Right ventricle myocardium inferior (tissue), 1 donor: Measurements from ENCODE around the gene MTMR6. TPM values are rescaled to one million over a fixed set of nuclear protein-coding genes. Genes with fewer than 3 reads are reported as not detected.
A peak's percentile ranks its signal among the peaks of the same experiment; 100 is the strongest.

Source experiments
- ATAC-seq: fragments of 200-7000 bp; cut with Tn5 transposase; one replicate; pipeline ENCODE4 v1.9.1; 2020; ENCODE audit warnings: mild to moderate bottlenecking, moderate library complexity
- DNase-seq: peaks from one replicate; pipeline ENCODE4 v3.0.0; 2021; ENCODE audit errors: missing footprints
- intact Hi-C: fragments of 100-400 bp; cut with DNase I; formaldehyde crosslinking; loops from one replicate; pipeline ENCODE4 v1.11.0; 2022
- total RNA-seq: library from RNA; stranded (reverse); fragmentation: NEBNext Ultra II Directional; extraction: Animal tissue kit (Norgen Biotek cat#: 25700); gene quantifications from one replicate; pipeline ENCODE4 v1.2.1, GENCODE V29; 2021
- donor health status: DM: no; HTN: yes; CAD: no; lungs with severe emphysema.

MTMR6 gene
- total RNA-seq, 1 donor from 2014 or later, result 15.4 TPM

DNA sequence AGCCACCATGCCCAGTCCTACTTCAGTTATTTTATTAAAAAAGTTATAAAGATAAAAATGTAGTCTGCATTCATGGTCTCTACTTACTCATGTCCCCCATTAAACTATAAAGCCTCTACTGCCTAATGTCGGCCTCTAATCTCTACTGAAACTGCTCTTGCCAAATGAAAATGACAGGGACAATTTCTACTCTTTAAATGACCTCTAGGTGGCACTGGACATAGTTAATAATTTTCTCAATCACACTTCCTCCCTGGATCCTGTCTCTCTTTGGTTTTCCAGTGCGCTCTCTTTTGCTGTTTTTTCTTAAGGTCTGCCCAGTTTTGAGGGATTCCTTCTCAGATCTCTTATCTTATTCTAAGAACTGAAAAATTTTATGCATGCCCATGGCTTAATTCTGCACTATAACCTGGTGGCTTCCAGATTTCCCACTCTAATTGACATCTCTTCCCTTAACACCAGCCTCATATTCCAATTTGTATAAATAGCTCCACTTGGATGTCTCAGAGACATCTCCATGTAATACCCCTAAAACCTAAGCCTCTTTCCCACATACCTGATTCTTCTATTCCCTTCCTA is 54.3 kb downstream of the MTMR6 start:
- DNase-seq, result no peak
- no peak for ATAC-seq
- intact Hi-C loops, result no loop called here

DNA sequence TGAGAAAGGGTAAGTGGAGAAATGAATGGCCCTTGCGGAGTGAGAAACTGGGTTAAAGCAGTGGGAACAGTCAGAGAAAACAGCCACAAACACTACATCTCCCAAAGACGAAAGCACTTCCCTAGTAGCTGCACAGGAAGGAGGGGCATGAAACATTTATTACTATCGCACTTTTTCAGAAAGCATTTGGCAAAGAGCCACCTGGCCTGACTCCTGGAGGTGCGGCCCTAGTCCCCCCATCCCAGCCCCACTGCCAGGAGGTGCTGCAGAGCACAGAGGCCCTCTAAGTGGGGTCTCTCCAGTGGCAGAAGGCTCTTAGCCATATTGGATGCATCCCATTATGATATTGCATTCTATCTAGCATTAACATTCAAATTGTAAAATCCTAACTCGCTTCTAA is 55.8 kb downstream of the MTMR6 start:
- ATAC-seq, result no peak
- intact Hi-C loops, result no loop called here

DNA sequence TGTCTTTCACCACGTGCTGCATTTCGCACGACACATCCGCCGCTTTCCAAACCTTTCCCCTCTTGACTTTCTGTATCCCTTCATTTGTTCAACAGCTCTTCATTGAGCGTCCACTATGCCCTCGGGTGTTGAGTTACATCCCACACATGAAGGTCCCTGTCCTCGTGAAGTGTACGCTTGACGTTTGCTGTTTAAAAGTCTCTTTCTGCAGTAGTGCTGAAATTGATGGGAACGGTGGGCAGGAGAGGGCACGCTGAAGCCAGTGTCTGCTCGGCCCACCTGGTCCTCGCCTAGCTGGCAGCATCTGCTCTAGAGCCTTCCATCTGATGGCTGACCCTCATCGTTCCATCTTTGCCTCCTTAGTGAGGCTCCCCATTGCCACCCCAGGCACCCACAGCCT is 59.6 kb downstream of the MTMR6 start:
- DNase-seq, result no peak
- ATAC-seq, result no peak
- intact Hi-C loops, result no loop called here

More for the DNA sequence above, 55.8 kb downstream of the MTMR6 start:
- no peak for DNase-seq

DNA sequence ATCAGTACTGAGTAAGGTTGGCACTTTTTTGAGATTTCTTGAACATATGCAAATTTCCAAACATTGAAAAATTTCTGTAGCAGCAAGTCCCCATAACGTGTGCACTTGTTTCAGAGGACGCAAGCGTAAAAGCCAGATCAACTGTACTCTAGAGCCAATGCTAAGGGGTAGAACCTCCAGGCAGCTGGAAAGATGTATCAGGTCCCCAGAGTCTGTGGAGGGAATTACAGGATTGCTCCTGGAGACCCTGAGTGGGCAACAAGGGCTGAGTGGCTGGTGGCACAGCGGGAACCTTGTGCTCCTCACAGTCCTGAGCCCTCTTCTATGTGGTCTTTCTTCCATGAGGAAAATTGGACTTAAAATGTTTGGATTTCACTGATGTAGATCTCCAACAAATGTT is 61.3 kb downstream of the MTMR6 start:
- intact Hi-C loops, result no loop called here
- no peak for ATAC-seq

DNA sequence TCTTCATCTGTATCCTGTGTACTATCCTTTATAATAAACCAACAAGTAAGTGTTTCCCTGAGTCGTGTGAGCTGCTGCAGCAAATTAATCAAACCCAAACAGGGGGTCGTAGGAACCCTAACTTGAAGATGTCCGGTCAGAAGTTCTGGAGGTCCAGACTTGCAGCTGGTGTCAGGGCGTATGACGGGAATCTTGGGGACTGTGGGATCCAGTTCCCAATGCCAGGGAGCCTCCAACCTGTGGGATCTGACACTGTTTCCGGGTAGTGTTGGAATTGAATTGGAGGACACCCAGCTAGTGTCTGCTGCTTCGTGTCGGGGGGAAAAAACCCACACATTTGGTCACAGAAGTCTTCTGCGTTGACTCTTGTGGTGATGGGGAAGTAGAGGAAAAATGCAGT is 63.1 kb downstream of the MTMR6 start:
- DNase-seq (no peak), ATAC-seq (no peak)
- intact Hi-C loops, result no loop called here

More for the DNA sequence above, 61.3 kb downstream of the MTMR6 start:
- DNase-seq, result no peak

DNA sequence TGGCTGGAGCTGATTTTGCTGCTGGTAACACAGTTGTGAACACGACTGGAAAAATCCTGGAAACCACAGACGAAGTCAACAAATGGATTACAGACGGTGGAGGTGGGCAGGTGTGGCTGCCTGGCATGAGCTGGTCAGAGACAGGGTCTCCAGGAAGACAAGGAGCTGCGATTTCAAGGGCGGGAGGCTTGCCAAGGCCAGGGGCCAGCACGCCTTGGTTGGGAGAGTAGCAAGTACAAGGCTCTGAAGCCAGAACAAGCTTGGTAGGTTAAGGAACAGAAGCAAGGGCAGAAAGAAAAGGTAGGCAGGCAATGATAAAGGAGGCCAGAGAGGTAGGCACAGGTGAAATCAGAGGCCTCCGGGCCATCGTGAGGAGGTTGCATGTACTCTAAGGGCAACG is 64.5 kb downstream of the MTMR6 start:
- DNase-seq (no peak), ATAC-seq (no peak)
- intact Hi-C loops, result no loop called here

DNA sequence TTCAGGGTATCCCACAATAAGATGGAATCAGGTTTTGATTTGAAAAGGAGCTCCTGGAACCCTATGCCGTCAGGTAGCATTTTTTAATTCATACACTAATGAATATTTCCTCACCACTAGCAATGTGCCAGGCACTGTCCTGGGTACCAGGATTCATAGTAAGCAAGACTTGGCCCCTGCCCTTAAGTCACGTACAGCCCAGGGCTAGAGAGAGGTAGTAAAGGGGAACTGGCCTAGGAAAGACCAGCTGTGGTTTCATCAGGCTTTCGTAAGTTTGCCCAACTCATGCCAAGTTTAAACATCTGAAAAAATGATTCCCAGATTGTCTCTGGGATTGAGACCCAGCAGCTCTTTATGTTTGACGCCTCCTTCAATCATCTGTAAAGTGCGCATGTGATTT is 69.3 kb downstream of the MTMR6 start:
- intact Hi-C loops, result no loop called here
- ATAC-seq (no peak), DNase-seq (no peak)

DNA sequence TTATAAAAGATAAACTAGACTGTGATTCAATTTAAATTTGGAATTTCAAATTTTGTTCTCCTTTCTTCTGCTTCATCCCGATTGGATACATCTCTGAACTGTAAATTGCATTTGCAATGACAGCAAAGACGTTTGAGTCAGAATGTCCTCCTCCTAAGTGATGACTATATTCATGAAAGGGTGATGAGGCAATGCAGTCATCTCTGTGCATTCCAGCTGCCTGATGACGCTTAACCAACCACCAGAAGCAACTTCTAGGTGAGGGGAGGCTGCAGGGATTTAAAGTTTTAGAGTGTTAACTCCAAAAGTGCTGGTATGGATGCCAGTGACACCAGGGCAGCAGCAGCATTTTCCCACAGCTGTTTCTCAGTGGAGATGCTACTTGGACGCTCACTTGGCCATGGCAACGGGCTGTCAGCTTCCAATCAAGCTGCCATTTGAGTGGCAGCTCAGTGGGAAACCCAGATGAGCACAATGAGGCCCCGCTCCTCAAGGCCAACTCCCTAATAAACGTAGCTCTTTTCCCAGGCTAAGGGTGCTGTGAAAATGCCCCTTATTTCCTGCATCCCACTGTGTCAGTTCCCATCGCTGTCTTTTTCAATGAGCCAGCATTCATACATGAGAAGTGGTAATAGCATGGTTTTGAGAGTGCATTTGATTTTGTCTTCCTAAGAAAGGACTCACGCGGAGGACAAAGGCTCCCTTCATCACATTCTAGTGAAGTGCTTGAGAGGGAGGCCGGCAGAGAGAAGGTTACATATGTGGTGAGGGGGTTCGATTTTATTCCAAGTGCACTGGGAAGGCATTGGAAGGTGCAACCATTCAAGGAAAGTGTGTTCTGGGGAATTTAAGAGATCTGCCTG is 70.0 kb downstream of the MTMR6 start:
- no peak for DNase-seq
- intact Hi-C loops, result no loop called here
- ATAC-seq, result no peak

DNA sequence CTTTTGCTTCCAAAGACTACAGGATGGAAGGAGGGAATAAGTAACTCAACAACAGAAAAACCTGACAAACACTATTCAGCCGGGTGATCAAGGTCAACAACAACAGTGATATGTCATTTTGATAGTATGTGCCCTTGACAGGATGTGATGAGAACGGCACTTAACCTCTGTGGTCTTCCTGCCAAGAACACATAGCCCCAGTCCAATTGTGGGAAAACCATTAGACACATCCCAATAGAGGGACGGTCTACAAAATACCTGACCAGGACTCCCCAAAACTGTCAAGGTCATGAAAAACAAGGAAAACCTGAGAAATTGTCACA is 72.1 kb downstream of the MTMR6 start:
- intact Hi-C loops, result no loop called here
- DNase-seq (no peak), ATAC-seq (no peak)

DNA sequence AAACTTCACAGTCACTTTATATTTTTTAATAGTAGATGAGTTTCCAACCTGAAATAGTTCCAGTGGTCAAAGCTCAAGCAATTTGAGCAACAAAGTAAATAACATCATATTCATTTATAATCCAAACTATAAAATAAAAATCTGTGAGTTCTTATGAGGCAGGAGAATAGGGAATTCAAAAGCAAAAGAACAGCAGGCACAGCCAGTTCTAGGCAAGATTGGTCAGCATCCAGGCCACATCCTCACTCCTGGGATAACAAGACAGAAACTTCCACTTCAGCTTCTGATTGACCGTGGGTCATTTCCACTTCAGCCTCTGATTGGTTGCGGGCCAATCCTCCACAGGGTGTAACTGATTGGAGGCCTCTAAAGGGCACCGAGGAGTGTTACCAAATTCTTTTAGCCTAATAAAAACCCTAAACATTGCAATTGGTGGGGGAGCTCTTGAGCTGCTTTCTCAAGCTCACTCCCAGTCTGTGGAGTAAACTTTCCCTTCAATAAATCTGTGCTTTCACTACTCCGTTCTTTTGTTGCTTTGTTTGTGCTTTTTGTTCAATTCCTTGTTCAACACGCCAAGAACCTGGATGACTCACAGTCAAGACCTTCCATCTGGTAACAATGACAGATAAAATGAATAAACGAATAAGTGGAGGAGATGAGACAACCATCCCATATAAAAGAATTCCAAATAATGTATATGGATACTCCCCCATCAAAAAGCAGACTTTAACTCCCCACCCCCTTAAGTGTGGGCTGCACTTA is 72.6 kb downstream of the MTMR6 start:
- DNase-seq (no peak), ATAC-seq (peak; percentile 51)
- intact Hi-C loops, result no loop called here

DNA sequence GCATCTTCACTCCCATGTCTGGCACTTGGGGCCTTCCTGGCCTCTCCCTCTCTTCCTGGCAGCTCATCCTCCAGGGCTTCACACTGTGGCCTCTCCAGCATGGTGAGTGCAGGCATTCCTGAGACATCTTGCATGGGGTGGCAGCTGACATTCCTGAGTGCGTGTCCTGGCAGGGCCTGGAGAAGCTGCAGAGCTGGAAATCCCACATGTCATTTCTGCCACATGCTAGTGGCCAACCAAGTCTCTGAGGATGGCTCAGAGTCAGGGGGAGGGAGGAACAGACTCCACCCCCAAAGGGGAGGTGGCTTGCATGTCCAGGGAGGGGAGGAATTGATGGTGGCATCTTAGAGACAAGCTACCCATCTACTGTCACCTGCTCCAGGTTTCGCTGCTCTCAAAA is 73.6 kb downstream of the MTMR6 start:
- intact Hi-C loops, result no loop called here
- ATAC-seq, result peak; percentile 20
- no peak for DNase-seq

DNA sequence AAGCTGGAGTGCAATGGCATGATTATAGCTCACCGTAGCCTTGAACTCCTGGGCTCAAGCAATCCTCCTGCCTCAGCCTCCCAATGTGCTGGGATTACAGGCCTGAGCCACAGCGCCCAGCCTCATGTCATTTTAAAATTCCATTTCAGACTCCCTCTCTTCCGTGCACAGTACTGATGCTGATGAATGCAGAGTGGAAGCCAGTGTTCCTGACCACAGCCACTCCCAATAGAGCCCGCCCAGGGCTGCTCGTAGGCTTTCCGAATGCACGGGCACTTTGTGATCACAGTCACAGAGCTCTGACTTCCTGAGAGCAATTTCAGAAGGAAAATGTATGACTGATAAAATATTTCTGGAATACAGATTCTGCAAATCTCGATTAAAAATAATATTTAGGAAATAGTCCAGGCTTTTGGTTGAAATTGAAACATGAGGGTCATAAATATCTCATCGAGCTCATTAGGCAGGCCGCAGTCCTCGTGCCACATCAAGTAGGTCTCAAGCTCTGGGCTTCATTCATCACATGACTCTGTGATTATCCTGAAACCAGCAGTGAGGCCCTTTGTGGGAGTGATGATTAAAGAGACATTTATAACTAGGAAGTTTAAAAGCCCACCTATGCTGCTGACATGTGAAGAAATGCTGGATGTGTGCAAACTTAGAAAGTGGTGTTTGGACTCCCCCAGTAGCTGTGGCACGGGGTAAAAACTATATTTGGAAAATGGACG is 76.3 kb downstream of the MTMR6 start:
- intact Hi-C loops, result no loop called here
- ATAC-seq (no peak), DNase-seq (no peak)

DNA sequence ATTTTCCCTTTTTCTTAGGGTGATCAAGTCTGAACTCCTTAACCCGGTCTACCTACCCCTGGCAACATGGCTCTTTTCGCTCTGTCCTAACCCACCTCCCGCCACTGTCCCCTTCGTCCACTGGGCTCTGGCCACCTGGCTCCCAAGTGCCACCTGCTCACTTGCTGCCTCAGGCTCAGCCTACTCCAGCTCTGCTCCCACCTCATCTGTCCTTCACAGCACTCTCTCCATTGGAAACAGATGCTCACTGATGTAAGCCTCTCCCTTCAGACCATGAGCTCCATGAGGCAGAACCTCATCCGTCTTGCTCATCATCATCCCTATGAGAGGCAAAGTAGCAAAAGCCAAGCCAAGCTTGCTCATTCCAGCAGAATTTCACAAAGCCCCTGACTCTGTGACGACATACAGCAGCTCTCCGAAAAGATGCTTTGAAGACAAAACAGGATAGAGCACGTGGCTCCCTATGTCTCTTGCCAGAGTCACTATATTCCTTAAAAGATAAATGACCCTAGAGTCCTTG is 79.9 kb downstream of the MTMR6 start:
- ATAC-seq, result no peak
- intact Hi-C loops, result no loop called here

DNA sequence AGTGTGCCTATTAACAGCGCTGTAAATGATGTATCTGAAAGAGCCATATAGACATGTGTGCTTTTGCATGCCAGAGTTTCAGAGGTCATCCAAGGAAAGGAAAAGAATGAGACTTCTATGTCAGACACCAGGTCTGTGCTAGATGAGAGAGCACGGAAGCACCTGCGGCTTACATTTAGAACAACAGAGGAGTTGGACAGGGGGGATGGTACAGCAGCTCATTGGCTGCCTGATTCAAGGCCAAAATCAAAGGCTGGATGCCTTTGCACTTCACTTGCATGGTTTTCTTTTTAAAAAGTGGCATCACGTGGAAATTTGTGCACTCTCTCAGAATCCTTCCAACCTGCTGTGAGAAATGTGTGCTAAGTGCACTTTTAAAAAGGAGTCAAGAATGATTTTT is 82.4 kb downstream of the MTMR6 start:
- DNase-seq, result no peak
- intact Hi-C loops, result no loop called here
- ATAC-seq, result no peak

More for the DNA sequence above, 79.9 kb downstream of the MTMR6 start:
- DNase-seq, result no peak

DNA sequence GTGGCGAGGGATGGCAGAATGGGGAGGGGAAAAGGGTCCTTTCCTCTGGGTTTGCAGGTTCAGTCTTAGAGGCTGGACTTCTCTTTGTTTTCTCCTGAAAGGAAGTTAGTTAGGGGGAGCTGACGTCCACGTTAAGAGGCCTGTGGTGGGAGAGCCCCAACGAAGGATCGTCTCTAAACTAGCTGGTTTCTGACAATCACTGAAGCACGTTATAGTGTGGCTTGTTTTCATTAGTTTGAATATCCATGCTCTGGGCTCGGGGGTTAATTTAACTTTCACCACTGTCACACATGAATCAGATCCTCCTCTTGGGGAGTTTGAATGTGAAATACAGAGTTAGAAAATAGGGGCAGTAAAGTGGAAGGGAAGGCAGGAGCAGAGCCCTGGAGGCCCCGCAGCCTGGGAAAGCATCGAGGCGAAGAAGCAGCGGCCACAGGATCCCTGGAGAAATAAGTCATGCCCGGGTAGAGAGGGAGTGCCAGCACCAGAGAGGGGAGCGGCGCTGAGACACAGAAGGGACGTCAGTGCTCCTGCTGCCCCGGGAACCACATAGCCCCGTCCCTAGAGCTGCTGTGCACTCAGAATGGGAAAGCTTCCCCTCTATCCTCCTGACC is 84.1 kb downstream of the MTMR6 start:
- ATAC-seq (no peak), DNase-seq (no peak)
- intact Hi-C loops, result no loop called here

DNA sequence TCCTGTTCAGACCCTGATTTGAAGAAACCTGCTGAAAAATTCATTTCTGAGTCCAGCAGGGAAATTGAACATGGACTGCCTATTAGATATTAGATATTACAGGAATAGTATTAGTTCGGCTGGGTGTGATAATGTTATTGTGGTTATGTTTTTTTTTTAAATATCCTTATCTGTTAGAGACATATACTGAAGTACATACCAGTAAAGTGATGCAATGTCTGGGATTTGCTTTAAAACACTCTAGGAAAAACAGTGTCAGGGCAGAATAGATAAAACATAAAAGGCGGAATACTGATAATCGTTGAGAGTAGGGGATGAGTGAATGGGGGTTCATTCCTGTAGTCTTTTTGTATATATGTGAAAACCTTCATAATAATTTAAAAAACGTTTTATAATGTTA is 86.5 kb downstream of the MTMR6 start:
- no peak for ATAC-seq
- no peak for DNase-seq
- intact Hi-C loops, result no loop called here

DNA sequence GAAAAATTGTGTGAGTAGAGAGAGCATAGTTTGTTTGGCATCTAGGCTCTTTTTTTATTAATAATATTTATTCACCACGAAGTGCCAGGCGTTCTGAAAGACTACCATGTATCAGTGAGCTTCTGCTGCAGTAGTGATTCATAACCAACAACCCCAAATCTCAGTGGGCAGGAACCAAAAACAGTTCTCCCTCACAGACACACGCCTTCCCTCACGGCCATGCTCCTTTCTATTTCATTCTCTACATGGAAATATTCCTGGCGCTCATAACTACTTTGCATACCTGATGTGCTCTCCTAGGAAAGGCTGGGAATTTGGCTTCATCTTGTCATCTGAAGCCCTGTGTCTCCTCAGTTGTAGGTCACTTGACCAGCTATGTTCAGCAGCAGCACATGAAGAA is 88.6 kb downstream of the MTMR6 start:
- ATAC-seq, result no peak
- no peak for DNase-seq
- intact Hi-C loops, result no loop called here

DNA sequence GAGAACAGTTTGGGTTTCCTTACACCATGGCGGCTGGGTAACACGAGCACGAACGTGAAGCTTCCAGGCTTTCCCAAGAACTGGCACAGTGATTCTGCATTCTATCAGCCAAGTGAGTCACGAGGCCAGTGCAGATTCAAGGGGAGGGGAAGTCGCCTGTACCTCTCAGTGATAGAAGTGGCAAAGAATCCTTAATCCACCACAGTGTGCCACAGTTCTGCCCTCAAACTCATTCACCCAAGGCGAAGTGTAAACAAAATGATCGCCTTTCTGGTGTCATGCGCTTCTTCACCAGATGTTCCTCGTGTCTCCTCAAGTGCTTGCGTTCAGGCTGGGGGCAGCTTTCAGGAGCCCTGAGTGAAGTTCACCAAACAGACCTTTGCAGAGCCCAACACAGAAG is 90.3 kb downstream of the MTMR6 start:
- ATAC-seq, result no peak
- DNase-seq, result no peak
- intact Hi-C loops, result no loop called here
